Thyroid gland (tissue), 4 donors: ENCODE results near the gene ARPC4. TPM values are rescaled to one million over a fixed set of nuclear protein-coding genes. Genes with fewer than 3 reads are reported as not detected.

Experiments used
- DNase-seq, 2 donors: peaks; one replicate each; pipeline ENCODE4 v3.0.0-alpha.2; 2019
- H3K27ac ChIP-seq, 3 donors: fragments of 200-600 bp; sonication (generic); 1 replicate in 2 of 3; 2 replicates in 1 of 3; pipeline ENCODE4 v1.5.1; 2016 to 2019; ENCODE audit warnings: mild to moderate bottlenecking in 1 of 3, moderate library complexity in 1 of 3
- H3K27me3 ChIP-seq: fragments of 200-600 bp; sonication (generic); one replicate; pipeline ENCODE4 v1.5.1; 2019
- H3K36me3 ChIP-seq, 2 donors: fragments of 200-600 bp; sonication (generic); one replicate each; pipeline ENCODE4 v1.5.1; 2016 to 2019
- H3K4me1 ChIP-seq, 2 donors: fragments of 200-600 bp; sonication (generic); one replicate each; pipeline ENCODE4 v1.5.1; 2017 to 2019
- H3K4me3 ChIP-seq, 3 donors: fragments of 200-600 bp; sonication (generic); replicated peaks in 1 of 3; 1 replicate in 2 of 3; 2 replicates in 1 of 3; pipeline ENCODE4 v1.5.1; 2016; ENCODE audit warnings: mild to moderate bottlenecking in 1 of 3
- H3K9me3 ChIP-seq: fragments of 200-600 bp; sonication (generic); one replicate; pipeline ENCODE4 v1.5.1; 2017
- POLR2A ChIP-seq, 2 donors: fragments of 450-650 bp; IDR thresholded peaks; one replicate each; pipeline ENCODE4 v1.6.1; 2017; ENCODE audit warnings: antibody characterized with exemption in 2 of 2, mild to moderate bottlenecking in 2 of 2, moderate library complexity in 1 of 2
- WGBS, 2 donors: methylation state at CpG; one replicate each; pipeline ENCODE4 v1.1.5; 2017; 5-methylcytosine and 5-hydroxymethylcytosine counted together
- intact Hi-C: fragments of 100-400 bp; cut with DNase I; formaldehyde crosslinking; loops from one replicate; pipeline ENCODE4 v1.15.1; 2023
- total RNA-seq, 4 donors: library from RNA; depleted of rRNA; stranded (reverse); fragments of >200 nt; gene quantifications; one replicate each; pipeline ENCODE4 v1.2.3, GENCODE V29; 2016
- TF ChIP-seq, protein P1 (sequence below), 6 experiments: fragments of 200-600 bp in 3 of 6; fragments of 450-650 bp in 3 of 6; sonication (generic) in 3 of 6; IDR thresholded peaks; one replicate each; pipeline ENCODE4 v1.5.1; 2016 to 2019; ENCODE audit warnings: antibody characterized with exemption in 6 of 6, mild to moderate bottlenecking in 2 of 6, inconsistent platforms in 1 of 6, moderate library complexity in 1 of 6

Gene ARPC4
- total RNA-seq, 4 donors from 2014 or later, result 155 to 232 (median 187) TPM

DNA sequence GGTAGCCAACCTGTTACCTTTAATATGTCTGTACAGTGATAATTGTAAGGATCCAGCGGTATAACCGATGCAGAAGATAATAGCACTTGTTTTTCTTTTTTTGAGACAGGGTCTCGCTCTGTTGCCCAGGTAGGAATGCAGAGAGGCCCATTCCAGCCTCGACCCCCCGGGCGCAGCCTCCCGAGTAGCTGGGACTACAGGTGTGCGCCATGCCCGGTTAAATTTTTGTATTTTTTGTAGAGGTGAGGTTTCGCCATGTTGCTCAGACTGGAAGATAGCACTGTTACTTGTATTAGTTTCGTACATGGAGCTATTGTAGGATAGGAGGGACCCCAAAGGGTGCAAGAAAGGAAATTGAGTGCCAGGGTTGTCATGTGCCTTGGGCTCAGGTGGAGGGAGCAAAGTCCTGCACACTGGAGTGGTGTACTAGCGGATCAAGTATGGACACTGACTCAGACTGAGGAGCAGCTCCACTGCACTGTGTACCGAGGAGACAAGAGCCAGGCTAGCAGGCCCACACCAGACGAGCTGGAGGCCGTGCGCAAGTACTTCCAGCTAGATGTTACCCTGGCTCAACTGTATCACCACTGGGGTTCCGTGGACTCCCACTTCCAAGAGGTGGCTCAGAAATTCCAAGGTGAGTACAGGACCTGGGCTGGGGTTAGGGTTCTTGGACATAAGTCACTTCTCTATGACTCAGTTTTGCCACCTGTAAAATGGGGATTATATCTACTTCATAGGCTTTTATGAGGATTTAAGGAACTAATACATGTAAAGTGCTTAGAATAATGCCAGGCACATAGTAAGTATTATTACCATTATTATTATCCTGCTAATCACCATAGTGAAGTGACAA is 42.1 kb upstream of the ARPC4 start:
- Histone ChIP-seq H3K9me3 (no peaks in the 10 kb centered on the region), H3K4me1 (peaks cover 9 to 28% of the 10 kb centered on the region in 2 donors), H3K27ac (peak overlapping the region in 2 of 3 donors; percentile 82 to 90), H3K4me3 (peak overlapping the region in 2 of 3 donors; percentile 21 to 65), H3K36me3 (peaks cover 22 to 27% of the 10 kb centered on the region in 2 donors), H3K27me3 (no peaks in the 10 kb centered on the region)
- peak; percentile 41 to 43 for DNase-seq
- intact Hi-C loops, result no loop called here
- WGBS, 2 donors, result 36 to 38% methylated on average over 17 of the region's 17 CpGs
- TF ChIP-seq POLR2A (IDR thresholded peaks at IDR 0.05), result no peak
- TF ChIP-seq, protein P1, sequence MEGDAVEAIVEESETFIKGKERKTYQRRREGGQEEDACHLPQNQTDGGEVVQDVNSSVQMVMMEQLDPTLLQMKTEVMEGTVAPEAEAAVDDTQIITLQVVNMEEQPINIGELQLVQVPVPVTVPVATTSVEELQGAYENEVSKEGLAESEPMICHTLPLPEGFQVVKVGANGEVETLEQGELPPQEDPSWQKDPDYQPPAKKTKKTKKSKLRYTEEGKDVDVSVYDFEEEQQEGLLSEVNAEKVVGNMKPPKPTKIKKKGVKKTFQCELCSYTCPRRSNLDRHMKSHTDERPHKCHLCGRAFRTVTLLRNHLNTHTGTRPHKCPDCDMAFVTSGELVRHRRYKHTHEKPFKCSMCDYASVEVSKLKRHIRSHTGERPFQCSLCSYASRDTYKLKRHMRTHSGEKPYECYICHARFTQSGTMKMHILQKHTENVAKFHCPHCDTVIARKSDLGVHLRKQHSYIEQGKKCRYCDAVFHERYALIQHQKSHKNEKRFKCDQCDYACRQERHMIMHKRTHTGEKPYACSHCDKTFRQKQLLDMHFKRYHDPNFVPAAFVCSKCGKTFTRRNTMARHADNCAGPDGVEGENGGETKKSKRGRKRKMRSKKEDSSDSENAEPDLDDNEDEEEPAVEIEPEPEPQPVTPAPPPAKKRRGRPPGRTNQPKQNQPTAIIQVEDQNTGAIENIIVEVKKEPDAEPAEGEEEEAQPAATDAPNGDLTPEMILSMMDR (IDR thresholded peaks at IDR 0.05), result no peak

DNA sequence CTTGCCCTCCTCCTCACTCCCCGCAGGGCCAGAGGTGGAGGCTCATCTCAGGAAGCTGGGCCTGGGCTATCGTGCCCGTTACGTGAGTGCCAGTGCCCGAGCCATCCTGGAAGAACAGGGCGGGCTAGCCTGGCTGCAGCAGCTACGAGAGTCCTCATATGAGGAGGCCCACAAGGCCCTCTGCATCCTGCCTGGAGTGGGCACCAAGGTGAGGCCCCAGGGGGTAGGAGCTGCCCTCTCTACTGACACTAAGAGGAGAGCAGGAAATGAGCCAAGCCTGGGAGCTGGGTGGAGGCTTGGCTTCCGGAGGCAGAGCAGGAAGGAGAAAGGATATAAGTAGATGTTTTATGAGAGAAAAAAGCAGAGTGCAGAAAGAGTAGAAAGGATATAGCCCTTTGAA is 38.2 kb upstream of the ARPC4 start:
- H3K27me3 ChIP-seq, result no peaks in the 10 kb centered on the region
- peak overlapping the region in 1 of 3 donors; percentile 40 for H3K27ac ChIP-seq
- 50 to 72% methylated on average over 6 to 8 of the region's 8 CpGs for WGBS, 2 donors
- intact Hi-C loops, result no loop called here
- TF ChIP-seq, protein P1 (IDR thresholded peaks at IDR 0.05), result no peak
- TF ChIP-seq POLR2A (IDR thresholded peaks at IDR 0.05), result no peak
- DNase-seq, result no peak
- peaks cover 28 to 34% of the 10 kb centered on the region in 2 donors for H3K36me3 ChIP-seq
- no peaks in the 10 kb centered on the region for H3K9me3 ChIP-seq
- H3K4me3 ChIP-seq, result no peak overlapping the region
- peaks cover 9 to 23% of the 10 kb centered on the region in 2 donors for H3K4me1 ChIP-seq

DNA sequence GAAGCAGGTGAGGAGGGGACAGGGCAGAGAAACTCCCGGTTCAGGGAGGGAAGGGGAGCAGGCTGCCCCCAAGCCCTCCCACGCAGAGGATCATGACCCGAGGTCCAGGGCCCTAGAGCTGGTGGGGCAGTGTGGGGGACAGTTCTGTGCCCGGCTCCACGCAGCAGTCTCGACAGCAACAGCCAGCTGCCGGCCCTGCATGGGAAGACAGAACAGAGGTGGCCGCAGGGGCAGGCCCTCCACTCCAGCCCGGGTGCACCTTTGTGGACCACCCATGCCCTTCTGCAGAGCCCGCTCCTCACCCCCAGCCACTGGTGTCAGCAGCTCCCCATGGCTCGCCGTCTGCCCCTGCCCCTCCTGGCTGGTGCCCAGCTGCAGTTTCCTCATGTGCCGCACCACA is 35.5 kb upstream of the ARPC4 start:
- peaks cover 28 to 37% of the 10 kb centered on the region in 2 donors for H3K36me3 ChIP-seq
- WGBS, 2 donors, result 93% methylated on average over 11 of the region's 13 CpGs
- no peak for DNase-seq

DNA sequence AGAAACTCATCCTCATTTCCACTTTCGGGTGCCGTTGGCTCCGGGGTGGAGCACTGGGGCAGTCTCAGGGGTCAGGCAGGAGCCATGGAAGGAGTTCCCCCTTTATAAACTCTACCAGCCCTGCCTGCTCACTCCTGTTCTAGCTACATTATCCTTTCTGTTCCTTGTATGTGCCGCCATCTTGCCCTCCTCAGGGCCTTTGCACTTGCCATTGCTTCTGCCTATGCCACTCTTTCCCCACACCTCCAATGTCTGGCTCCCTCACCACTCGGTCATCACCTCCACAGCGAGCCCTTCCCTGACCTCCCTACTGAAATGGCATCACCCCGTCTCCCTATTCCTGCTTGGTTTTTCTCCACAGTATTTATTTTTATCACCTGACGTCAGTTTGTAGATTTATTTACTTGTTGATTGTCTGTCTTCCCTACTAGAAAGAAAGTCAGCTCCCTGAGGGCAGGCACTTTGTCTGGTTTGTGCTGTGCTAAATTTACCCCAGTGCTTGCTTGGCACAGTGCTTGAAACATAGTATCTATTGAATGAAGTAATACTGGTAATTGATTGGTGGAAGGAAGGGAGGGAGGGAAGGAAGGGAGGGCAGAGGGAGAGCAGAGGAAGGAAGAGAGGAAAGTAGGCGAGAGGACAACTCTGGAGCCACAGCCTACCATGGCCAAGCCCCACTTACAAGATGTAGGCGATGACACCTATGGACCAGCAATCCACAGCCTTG is 31.9 kb upstream of the ARPC4 start:
- Histone ChIP-seq H3K4me3 (no peak overlapping the region), H3K27ac (no peak overlapping the region), H3K4me1 (peaks cover 0 to 5% of the 10 kb centered on the region in 2 donors), H3K27me3 (no peaks in the 10 kb centered on the region), H3K36me3 (peaks cover 21 to 34% of the 10 kb centered on the region in 2 donors), H3K9me3 (no peaks in the 10 kb centered on the region)
- TF ChIP-seq, protein P1 (IDR thresholded peaks at IDR 0.05), result no peak
- no peak for TF ChIP-seq POLR2A (IDR thresholded peaks at IDR 0.05)
- intact Hi-C loops, result no loop called here
- no peak for DNase-seq
- 95 to 96% methylated on average over 10 of the region's 10 CpGs for WGBS, 2 donors

More for the DNA sequence above, 35.5 kb upstream of the ARPC4 start:
- Histone ChIP-seq H3K9me3 (no peaks in the 10 kb centered on the region), H3K27me3 (no peaks in the 10 kb centered on the region), H3K4me1 (peaks cover 0 to 7% of the 10 kb centered on the region in 2 donors), H3K27ac (no peak overlapping the region), H3K4me3 (no peak overlapping the region)
- TF ChIP-seq POLR2A (IDR thresholded peaks at IDR 0.05), result no peak
- intact Hi-C loops, result no loop called here

DNA sequence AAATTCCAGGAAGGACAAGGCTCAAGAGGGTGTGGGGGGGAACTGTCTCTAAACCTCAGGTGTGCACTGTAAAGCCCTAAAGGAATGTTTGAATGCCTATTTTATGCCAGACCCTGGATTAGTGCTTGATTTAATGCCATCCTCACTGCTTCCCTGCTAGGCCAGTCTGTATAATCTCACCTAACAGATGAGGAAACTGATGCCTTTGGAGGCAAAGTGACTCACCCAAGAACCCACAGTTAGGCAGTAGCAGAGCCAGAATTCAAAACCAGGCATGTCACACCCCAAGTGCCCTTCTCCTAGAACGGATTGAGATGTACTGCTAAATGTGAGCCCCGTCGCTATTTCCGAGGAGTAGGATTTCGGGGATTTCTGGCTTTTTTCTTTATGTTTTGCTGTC is 31.0 kb upstream of the ARPC4 start:
- no peak overlapping the region for H3K4me3 ChIP-seq
- H3K36me3 ChIP-seq, result peaks cover 17 to 27% of the 10 kb centered on the region in 2 donors
- TF ChIP-seq POLR2A (IDR thresholded peaks at IDR 0.05), result no peak
- TF ChIP-seq, protein P1 (IDR thresholded peaks at IDR 0.05), result no peak
- no peak overlapping the region for H3K27ac ChIP-seq
- no peaks in the 10 kb centered on the region for H3K9me3 ChIP-seq
- H3K27me3 ChIP-seq, result no peaks in the 10 kb centered on the region
- 94 to 98% methylated on average over 5 of the region's 5 CpGs for WGBS, 2 donors
- peaks cover 4 to 11% of the 10 kb centered on the region in 2 donors for H3K4me1 ChIP-seq
- intact Hi-C loops, result no loop called here
- no peak for DNase-seq
